WI38 (cell line): ENCODE data around the gene PIGC.

Experiments
- H3K4me3 ChIP-seq: 2 replicates; pipeline ENCODE4 v1.5.1; 2011; ENCODE audit warnings: low read depth, mild to moderate bottlenecking, control low read depth, low read length
- CTCF ChIP-seq: IDR thresholded peaks from 2 replicates; pipeline ENCODE4 v1.5.1; 2012; ENCODE audit warnings: low read depth, mild to moderate bottlenecking, control low read depth, low read length

PIGC gene

GRCh38 chr1:172394811-172395210 lies 49.1 kb downstream of the PIGC start:
- H3K4me3 ChIP-seq = no peak overlapping the region
- TF ChIP-seq CTCF = no peak

- no peak overlapping the region for H3K4me3 ChIP-seq
- TF ChIP-seq CTCF = no peak
These were observed 49.6 kb downstream of the PIGC start for GRCh38 chr1:172394141-172394751.

- no peak overlapping the region for H3K4me3 ChIP-seq
- TF ChIP-seq CTCF = no peak
These were observed 50.5 kb downstream of the PIGC start for GRCh38 chr1:172393354-172393753.

GRCh38 chr1:172391976-172392375 lies 51.9 kb downstream of the PIGC start:
- H3K4me3 ChIP-seq = no peak overlapping the region
- TF ChIP-seq CTCF = no peak
